ENCODE data around the gene PPM1A.

PPM1A gene

DNA sequence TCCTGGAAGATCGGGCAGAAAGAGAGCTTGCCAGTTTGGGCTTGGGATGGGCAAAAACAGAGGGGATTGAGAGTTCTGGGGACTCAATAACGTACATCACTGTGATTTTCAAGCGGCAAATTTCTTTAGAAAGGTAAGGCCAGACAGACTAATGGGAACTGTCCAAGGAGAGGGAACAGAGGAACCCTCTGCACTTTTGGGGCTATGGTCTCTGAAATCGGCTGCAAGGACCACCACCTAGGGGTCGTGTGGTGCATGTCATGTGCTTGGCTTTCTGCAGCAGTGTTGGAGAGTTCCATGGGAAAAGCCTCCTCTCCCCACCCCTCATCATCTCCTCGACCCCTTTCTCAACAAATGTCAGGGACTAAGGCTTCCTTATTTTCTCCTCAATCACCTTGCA lies 79.6 kb downstream of the PPM1A start:
- H3K36me3 ChIP-seq (ENCODE audit: control insufficient read depth in 1 of 2, insufficient read depth in 2 of 2, low read depth in 1 of 2, low read length in 2 of 2): no peaks in the 10 kb centered on the region
- 49% methylated on average over 5 of the region's 6 CpGs for whole genome bisulfite sequencing
- no peaks in the 10 kb centered on the region for H3K79me1 ChIP-seq (replicated peaks; ENCODE audit: low read length, poor library complexity, severe bottlenecking)
- H3K4me2 ChIP-seq (ENCODE audit: low read length, poor library complexity, severe bottlenecking): no peak overlapping the region
- no peak for DNase-seq
- H2BK12ac ChIP-seq (ENCODE audit: low read length in 2 of 2): no peak overlapping the region
- no peak overlapping the region for H2BK120ac ChIP-seq (ENCODE audit: low read depth, low read length)
- no peak overlapping the region for H3K23ac ChIP-seq (ENCODE audit: low read length in 2 of 2)
- H2BK15ac ChIP-seq (ENCODE audit: low read depth, poor library complexity, severe bottlenecking): no peak overlapping the region
- no peaks in the 10 kb centered on the region for H3K9me3 ChIP-seq (ENCODE audit: control insufficient read depth, low read length)
- no peak overlapping the region for H3K14ac ChIP-seq (ENCODE audit: low read length in 2 of 2)
- peaks cover 10% of the 10 kb centered on the region for H3K4me1 ChIP-seq (ENCODE audit: control insufficient read depth, insufficient read depth, low read depth, low read length)
- H3K9ac ChIP-seq (ENCODE audit: low read length): no peak overlapping the region
- peaks cover 30 to 42% of the 10 kb centered on the region in 2 experiments for H3K27me3 ChIP-seq (ENCODE audit: control insufficient read depth in 1 of 2, insufficient read depth in 1 of 2, low read length in 2 of 2)
- H4K91ac ChIP-seq (ENCODE audit: low read length): no peak overlapping the region
- H4K8ac ChIP-seq (ENCODE audit: low read length): no peak overlapping the region
- H3K4ac ChIP-seq (ENCODE audit: low read depth in 1 of 2, low read length in 2 of 2): no peak overlapping the region
- no peak overlapping the region for H2AK5ac ChIP-seq (ENCODE audit: low read length, severe bottlenecking)
- H3K4me3 ChIP-seq (ENCODE audit: insufficient read depth in 1 of 2, low read depth in 1 of 2, low read length in 2 of 2): no peak overlapping the region
- no peak overlapping the region for H3K27ac ChIP-seq (ENCODE audit: low read length, poor library complexity, severe bottlenecking)
- no peak overlapping the region for H2AFZ ChIP-seq (ENCODE audit: low read depth, low read length)
- H3K18ac ChIP-seq (ENCODE audit: low read depth in 1 of 2, low read length in 2 of 2): no peak overlapping the region
- H2BK5ac ChIP-seq (ENCODE audit: low read depth, low read length, poor library complexity, severe bottlenecking): no peak overlapping the region

GRCh38 chr14:60329274-60329673 lies 80.3 kb downstream of the PPM1A start:
- Histone ChIP-seq H3K9me3 (ENCODE audit: control insufficient read depth, low read length) (no peaks in the 10 kb centered on the region), H2AK5ac (ENCODE audit: low read length, severe bottlenecking) (no peak overlapping the region), H2BK15ac (ENCODE audit: low read depth, poor library complexity, severe bottlenecking) (no peak overlapping the region), H3K23ac (ENCODE audit: low read length in 2 of 2) (no peak overlapping the region), H3K27me3 (ENCODE audit: control insufficient read depth in 1 of 2, insufficient read depth in 1 of 2, low read length in 2 of 2) (peaks cover 30 to 47% of the 10 kb centered on the region in 2 experiments), H3K79me1 (replicated peaks; ENCODE audit: low read length, poor library complexity, severe bottlenecking) (no peaks in the 10 kb centered on the region), H2BK5ac (ENCODE audit: low read depth, low read length, poor library complexity, severe bottlenecking) (no peak overlapping the region), H4K91ac (ENCODE audit: low read length) (no peak overlapping the region), H2BK120ac (ENCODE audit: low read depth, low read length) (no peak overlapping the region), H3K27ac (ENCODE audit: low read length, poor library complexity, severe bottlenecking) (no peak overlapping the region), H2BK12ac (ENCODE audit: low read length in 2 of 2) (no peak overlapping the region), H3K4me1 (ENCODE audit: control insufficient read depth, insufficient read depth, low read depth, low read length) (peaks cover 10% of the 10 kb centered on the region), H3K4me3 (ENCODE audit: insufficient read depth in 1 of 2, low read depth in 1 of 2, low read length in 2 of 2) (no peak overlapping the region), H3K14ac (ENCODE audit: low read length in 2 of 2) (no peak overlapping the region), H3K36me3 (ENCODE audit: control insufficient read depth in 1 of 2, insufficient read depth in 2 of 2, low read depth in 1 of 2, low read length in 2 of 2) (no peaks in the 10 kb centered on the region), H3K4ac (ENCODE audit: low read depth in 1 of 2, low read length in 2 of 2) (no peak overlapping the region), H3K4me2 (ENCODE audit: low read length, poor library complexity, severe bottlenecking) (no peak overlapping the region), H2AFZ (ENCODE audit: low read depth, low read length) (no peak overlapping the region), H3K9ac (ENCODE audit: low read length) (no peak overlapping the region), H3K18ac (ENCODE audit: low read depth in 1 of 2, low read length in 2 of 2) (no peak overlapping the region), H4K8ac (ENCODE audit: low read length) (no peak overlapping the region)
- no peak for DNase-seq
- WGBS: 90% methylated on average over 2 of the region's 2 CpGs

DNA sequence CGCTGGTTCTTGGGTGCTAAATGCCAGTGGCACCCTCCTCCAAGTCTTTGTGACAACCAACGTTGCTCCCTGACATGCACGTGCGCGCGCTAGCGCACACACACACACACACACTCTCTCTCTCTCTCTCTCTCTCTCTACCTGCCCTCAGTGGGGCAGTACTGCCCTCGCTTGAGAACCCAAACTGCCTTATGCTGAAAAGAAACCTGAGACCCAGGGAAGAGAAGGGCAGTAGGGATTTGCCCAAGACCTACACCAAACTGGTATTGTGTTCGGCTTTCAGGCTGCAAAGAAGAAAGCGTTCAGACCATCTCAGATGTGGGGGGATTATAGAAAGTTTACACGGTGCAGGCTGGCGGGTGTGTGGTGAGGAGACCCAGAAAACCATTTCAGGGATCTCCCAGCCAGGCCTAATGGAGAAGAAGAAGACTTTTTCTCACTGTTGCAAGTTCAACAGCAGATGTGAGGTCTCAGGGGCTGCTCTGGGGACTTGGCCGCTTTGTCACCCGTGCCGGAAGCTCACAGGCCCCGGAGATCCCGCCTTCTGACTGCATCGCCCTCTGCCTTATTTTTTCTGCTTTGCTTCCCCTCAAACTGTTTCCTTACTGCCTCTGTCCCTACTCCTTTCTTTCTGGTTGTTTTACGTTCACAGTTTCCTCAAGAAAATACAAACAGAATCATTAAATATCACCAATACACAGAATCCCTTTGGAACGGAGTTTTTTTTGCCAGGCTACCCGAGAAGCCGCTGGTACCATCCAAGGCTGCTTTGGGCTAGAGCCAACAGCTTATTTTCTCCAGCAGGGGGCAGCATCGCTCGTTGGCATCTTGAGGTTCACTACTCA lies 82.4 kb downstream of the PPM1A start:
- Histone ChIP-seq H4K8ac (ENCODE audit: low read length) (peak overlapping the region; percentile 80), H3K23ac (ENCODE audit: low read length in 2 of 2) (no peak overlapping the region), H3K79me1 (replicated peaks; ENCODE audit: low read length, poor library complexity, severe bottlenecking) (no peaks in the 10 kb centered on the region), H3K4me1 (ENCODE audit: control insufficient read depth, insufficient read depth, low read depth, low read length) (peaks cover 10% of the 10 kb centered on the region), H2BK12ac (ENCODE audit: low read length in 2 of 2) (no peak overlapping the region), H3K36me3 (ENCODE audit: control insufficient read depth in 1 of 2, insufficient read depth in 2 of 2, low read depth in 1 of 2, low read length in 2 of 2) (no peaks in the 10 kb centered on the region), H3K9me3 (ENCODE audit: control insufficient read depth, low read length) (no peaks in the 10 kb centered on the region), H3K27ac (ENCODE audit: low read length, poor library complexity, severe bottlenecking) (no peak overlapping the region), H3K14ac (ENCODE audit: low read length in 2 of 2) (no peak overlapping the region), H3K27me3 (ENCODE audit: control insufficient read depth in 1 of 2, insufficient read depth in 1 of 2, low read length in 2 of 2) (peaks cover 36 to 46% of the 10 kb centered on the region in 2 experiments), H2BK5ac (ENCODE audit: low read depth, low read length, poor library complexity, severe bottlenecking) (no peak overlapping the region), H4K91ac (ENCODE audit: low read length) (peak overlapping the region; percentile 72), H2BK15ac (ENCODE audit: low read depth, poor library complexity, severe bottlenecking) (no peak overlapping the region), H2AFZ (ENCODE audit: low read depth, low read length) (no peak overlapping the region), H3K4ac (ENCODE audit: low read depth in 1 of 2, low read length in 2 of 2) (no peak overlapping the region), H3K9ac (ENCODE audit: low read length) (peak overlapping the region; percentile 67), H3K18ac (ENCODE audit: low read depth in 1 of 2, low read length in 2 of 2) (no peak overlapping the region), H3K4me2 (ENCODE audit: low read length, poor library complexity, severe bottlenecking) (peak overlapping the region; percentile 54), H3K4me3 (ENCODE audit: insufficient read depth in 1 of 2, low read depth in 1 of 2, low read length in 2 of 2) (peak overlapping the region in 1 of 2 experiments; percentile 72), H2AK5ac (ENCODE audit: low read length, severe bottlenecking) (no peak overlapping the region), H2BK120ac (ENCODE audit: low read depth, low read length) (no peak overlapping the region)
- WGBS: 21% methylated on average over 24 of the region's 24 CpGs
- DNase-seq: peak; percentile 57

DNA sequence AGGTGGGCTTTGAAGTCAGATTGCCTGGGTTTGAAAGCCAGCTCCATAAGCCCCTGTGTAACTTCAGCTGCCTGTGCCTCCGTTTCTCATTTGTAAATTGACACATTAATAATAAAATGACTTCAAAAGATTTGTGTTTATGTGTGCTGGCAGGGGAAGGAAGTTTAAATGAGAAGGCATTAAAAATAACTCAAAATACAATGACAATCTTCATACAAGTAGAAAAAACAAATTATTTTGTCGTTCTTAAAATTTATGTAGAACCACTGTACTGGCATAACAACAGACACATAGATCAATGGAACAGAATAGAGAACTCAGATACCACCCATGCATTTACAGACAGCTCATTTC lies 83.0 kb downstream of the PPM1A start:
- Histone ChIP-seq H3K27me3 (ENCODE audit: control insufficient read depth in 1 of 2, insufficient read depth in 1 of 2, low read length in 2 of 2) (peaks cover 33 to 42% of the 10 kb centered on the region in 2 experiments), H3K18ac (ENCODE audit: low read depth in 1 of 2, low read length in 2 of 2) (no peak overlapping the region), H2BK12ac (ENCODE audit: low read length in 2 of 2) (no peak overlapping the region), H2BK15ac (ENCODE audit: low read depth, poor library complexity, severe bottlenecking) (no peak overlapping the region), H2BK120ac (ENCODE audit: low read depth, low read length) (no peak overlapping the region), H2AK5ac (ENCODE audit: low read length, severe bottlenecking) (no peak overlapping the region), H3K9me3 (ENCODE audit: control insufficient read depth, low read length) (no peaks in the 10 kb centered on the region), H3K79me1 (replicated peaks; ENCODE audit: low read length, poor library complexity, severe bottlenecking) (no peaks in the 10 kb centered on the region), H3K27ac (ENCODE audit: low read length, poor library complexity, severe bottlenecking) (no peak overlapping the region), H3K4ac (ENCODE audit: low read depth in 1 of 2, low read length in 2 of 2) (no peak overlapping the region), H2AFZ (ENCODE audit: low read depth, low read length) (no peak overlapping the region), H3K9ac (ENCODE audit: low read length) (no peak overlapping the region), H4K8ac (ENCODE audit: low read length) (no peak overlapping the region), H2BK5ac (ENCODE audit: low read depth, low read length, poor library complexity, severe bottlenecking) (no peak overlapping the region), H3K14ac (ENCODE audit: low read length in 2 of 2) (no peak overlapping the region), H3K4me2 (ENCODE audit: low read length, poor library complexity, severe bottlenecking) (peak overlapping the region; percentile 54), H3K4me3 (ENCODE audit: insufficient read depth in 1 of 2, low read depth in 1 of 2, low read length in 2 of 2) (peak overlapping the region in 1 of 2 experiments; percentile 72), H3K36me3 (ENCODE audit: control insufficient read depth in 1 of 2, insufficient read depth in 2 of 2, low read depth in 1 of 2, low read length in 2 of 2) (no peaks in the 10 kb centered on the region), H3K4me1 (ENCODE audit: control insufficient read depth, insufficient read depth, low read depth, low read length) (peaks cover 10% of the 10 kb centered on the region), H4K91ac (ENCODE audit: low read length) (no peak overlapping the region), H3K23ac (ENCODE audit: low read length in 2 of 2) (no peak overlapping the region)
- no peak for DNase-seq
- 100% methylated on average over 1 of the region's 2 CpGs for WGBS

All from mesenchymal stem cell (in vitro differentiated cells and primary cell).